Measurements from ENCODE around the gene CELSR1.

The CELSR1 gene

GRCh38 chr22:46574993-46575910, 37.8 kb upstream of the CELSR1 start:
- FAIRE-seq: no peak

GRCh38 chr22:46574438-46574992, 37.1 kb upstream of the CELSR1 start:
- FAIRE-seq: no peak

GRCh38 chr22:46573781-46574437, 36.5 kb upstream of the CELSR1 start:
- no peak for FAIRE-seq

GRCh38 chr22:46572911-46573780, 35.7 kb upstream of the CELSR1 start:
- no peak for FAIRE-seq

- FAIRE-seq: no peak
Observed at GRCh38 chr22:46571642-46572250, 34.3 kb upstream of the CELSR1 start.

- FAIRE-seq: no peak
Observed at GRCh38 chr22:46569848-46570695, 32.7 kb upstream of the CELSR1 start.

GRCh38 chr22:46569055-46569847, 31.8 kb upstream of the CELSR1 start:
- FAIRE-seq: no peak

GRCh38 chr22:46568102-46568809, 30.8 kb upstream of the CELSR1 start:
- FAIRE-seq: no peak

GRCh38 chr22:46567471-46567870, 30.1 kb upstream of the CELSR1 start:
- no peak for FAIRE-seq

GRCh38 chr22:46564084-46564714, 26.8 kb upstream of the CELSR1 start:
- no peak for FAIRE-seq

GRCh38 chr22:46563381-46564083, 26.1 kb upstream of the CELSR1 start:
- no peak for FAIRE-seq

- FAIRE-seq: no peak
Observed at GRCh38 chr22:46561435-46561905, 24.1 kb upstream of the CELSR1 start.

GRCh38 chr22:46560696-46561295, 23.4 kb upstream of the CELSR1 start:
- no peak for FAIRE-seq

GRCh38 chr22:46557736-46558480, 20.5 kb upstream of the CELSR1 start:
- no peak for FAIRE-seq

GRCh38 chr22:46556775-46557174, 19.4 kb upstream of the CELSR1 start:
- FAIRE-seq: no peak

GRCh38 chr22:46553189-46553588, 15.8 kb upstream of the CELSR1 start:
- no peak for FAIRE-seq

- no peak for FAIRE-seq
Observed at GRCh38 chr22:46551996-46552395, 14.6 kb upstream of the CELSR1 start.

Data from A204.1 (cell line).